ENCODE measurements around the gene SMG6. TPM values are rescaled to one million over a fixed set of nuclear protein-coding genes. Genes with fewer than 3 reads are reported as not detected.

The SMG6 gene
- total and polyA plus RNA-seq, 2 experiments from 2014 or later: 11.9 to 19.9 TPM

- WGBS (ENCODE audit: low lambda C conversion rate, missing lambda C conversion rate): 92% methylated on average over 19 of the region's 19 CpGs
- Histone ChIP-seq H3K4me2 (no peak overlapping the region), H3K9me2 (replicated peaks; ENCODE audit: insufficient read depth) (no peaks in the 10 kb centered on the region), H3K4me3 (no peak overlapping the region), H3K27ac (no peak overlapping the region), H3K4me1 (ENCODE audit: insufficient read depth) (peaks cover 19% of the 10 kb centered on the region), H3K79me2 (no peaks in the 10 kb centered on the region), H3K27me3 (no peaks in the 10 kb centered on the region), H3K9me3 (ENCODE audit: low read depth) (no peaks in the 10 kb centered on the region), H2AFZ (no peak overlapping the region), H3K36me3 (replicated peaks; ENCODE audit: insufficient read depth, low read depth) (no peaks in the 10 kb centered on the region), H4K20me1 (ENCODE audit: insufficient read depth, poor library complexity, severe bottlenecking) (no peaks in the 10 kb centered on the region)
- DNase-seq (ENCODE audit: low spot score): no peak
- TF ChIP-seq, protein P1, sequence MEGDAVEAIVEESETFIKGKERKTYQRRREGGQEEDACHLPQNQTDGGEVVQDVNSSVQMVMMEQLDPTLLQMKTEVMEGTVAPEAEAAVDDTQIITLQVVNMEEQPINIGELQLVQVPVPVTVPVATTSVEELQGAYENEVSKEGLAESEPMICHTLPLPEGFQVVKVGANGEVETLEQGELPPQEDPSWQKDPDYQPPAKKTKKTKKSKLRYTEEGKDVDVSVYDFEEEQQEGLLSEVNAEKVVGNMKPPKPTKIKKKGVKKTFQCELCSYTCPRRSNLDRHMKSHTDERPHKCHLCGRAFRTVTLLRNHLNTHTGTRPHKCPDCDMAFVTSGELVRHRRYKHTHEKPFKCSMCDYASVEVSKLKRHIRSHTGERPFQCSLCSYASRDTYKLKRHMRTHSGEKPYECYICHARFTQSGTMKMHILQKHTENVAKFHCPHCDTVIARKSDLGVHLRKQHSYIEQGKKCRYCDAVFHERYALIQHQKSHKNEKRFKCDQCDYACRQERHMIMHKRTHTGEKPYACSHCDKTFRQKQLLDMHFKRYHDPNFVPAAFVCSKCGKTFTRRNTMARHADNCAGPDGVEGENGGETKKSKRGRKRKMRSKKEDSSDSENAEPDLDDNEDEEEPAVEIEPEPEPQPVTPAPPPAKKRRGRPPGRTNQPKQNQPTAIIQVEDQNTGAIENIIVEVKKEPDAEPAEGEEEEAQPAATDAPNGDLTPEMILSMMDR (IDR thresholded peaks at IDR 0.05; ENCODE audit: poor library complexity): no peak
- no peak for TF ChIP-seq EZH2phosphoT487 (IDR thresholded peaks at IDR 0.05; ENCODE audit: low read depth, severe bottlenecking, unreplicated experiment)
- no peak for TF ChIP-seq EZH2 (IDR thresholded peaks at IDR 0.05; ENCODE audit: borderline replicate concordance)
These were observed 118.3 kb downstream of the SMG6 start for GRCh38 chr17:2184993-2185931.

DNA sequence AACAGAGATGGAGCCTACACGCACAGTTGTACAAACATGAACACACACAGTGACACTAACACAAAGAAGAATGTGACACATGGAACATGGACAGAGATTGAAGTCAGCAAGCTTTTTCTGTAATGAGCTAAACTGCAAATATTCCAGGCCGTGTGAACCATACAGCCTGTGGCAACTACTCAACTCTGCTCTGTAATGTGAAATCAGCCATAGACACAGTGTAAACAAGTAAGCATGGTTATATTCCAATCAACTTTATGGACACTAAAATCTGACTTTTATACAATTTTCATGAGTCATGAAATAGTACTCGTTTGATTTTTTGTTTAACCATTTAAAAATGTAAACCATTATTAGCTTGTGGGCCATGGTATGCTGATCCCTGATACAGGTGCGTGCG lies 120.2 kb downstream of the SMG6 start:
- Histone ChIP-seq H3K4me1 (ENCODE audit: insufficient read depth) (peaks cover 34% of the 10 kb centered on the region), H3K36me3 (replicated peaks; ENCODE audit: insufficient read depth, low read depth) (no peaks in the 10 kb centered on the region), H2AFZ (no peak overlapping the region), H3K79me2 (no peaks in the 10 kb centered on the region), H3K9me2 (replicated peaks; ENCODE audit: insufficient read depth) (no peaks in the 10 kb centered on the region), H3K27me3 (no peaks in the 10 kb centered on the region), H3K4me3 (no peak overlapping the region), H3K9me3 (ENCODE audit: low read depth) (no peaks in the 10 kb centered on the region), H3K4me2 (no peak overlapping the region), H4K20me1 (ENCODE audit: insufficient read depth, poor library complexity, severe bottlenecking) (no peaks in the 10 kb centered on the region), H3K27ac (no peak overlapping the region)
- 82% methylated on average over 5 of the region's 5 CpGs for WGBS (ENCODE audit: low lambda C conversion rate, missing lambda C conversion rate)
- no peak for TF ChIP-seq EZH2phosphoT487 (IDR thresholded peaks at IDR 0.05; ENCODE audit: low read depth, severe bottlenecking, unreplicated experiment)
- no peak for TF ChIP-seq EZH2 (IDR thresholded peaks at IDR 0.05; ENCODE audit: borderline replicate concordance)
- TF ChIP-seq, protein P1 (IDR thresholded peaks at IDR 0.05; ENCODE audit: poor library complexity): no peak
- DNase-seq (ENCODE audit: low spot score): no peak

- H2AFZ ChIP-seq: no peak overlapping the region
- TF ChIP-seq, protein P1 (IDR thresholded peaks at IDR 0.05; ENCODE audit: poor library complexity): no peak
- TF ChIP-seq EZH2 (IDR thresholded peaks at IDR 0.05; ENCODE audit: borderline replicate concordance): no peak
- no peak for TF ChIP-seq EZH2phosphoT487 (IDR thresholded peaks at IDR 0.05; ENCODE audit: low read depth, severe bottlenecking, unreplicated experiment)
- no peaks in the 10 kb centered on the region for H3K9me2 ChIP-seq (replicated peaks; ENCODE audit: insufficient read depth)
- no peaks in the 10 kb centered on the region for H4K20me1 ChIP-seq (ENCODE audit: insufficient read depth, poor library complexity, severe bottlenecking)
- peak overlapping the region; percentile 1 for H3K4me2 ChIP-seq
- H3K9me3 ChIP-seq (ENCODE audit: low read depth): no peaks in the 10 kb centered on the region
- 62% methylated on average over 8 of the region's 8 CpGs for WGBS (ENCODE audit: low lambda C conversion rate, missing lambda C conversion rate)
- H3K79me2 ChIP-seq: no peaks in the 10 kb centered on the region
- no peaks in the 10 kb centered on the region for H3K36me3 ChIP-seq (replicated peaks; ENCODE audit: insufficient read depth, low read depth)
- peak overlapping the region; percentile 70 for H3K27ac ChIP-seq
- no peaks in the 10 kb centered on the region for H3K27me3 ChIP-seq
- peaks cover 47% of the 10 kb centered on the region for H3K4me1 ChIP-seq (ENCODE audit: insufficient read depth)
- H3K4me3 ChIP-seq: no peak overlapping the region
- DNase-seq (ENCODE audit: low spot score): no peak
These were observed 121.6 kb downstream of the SMG6 start for GRCh38 chr17:2181897-2182448.

Data from hepatocyte (in vitro differentiated cells).